SH-SY5Y (cell line): ENCODE results near the gene RPE65.

Source experiments
- GATA2 ChIP-seq: IDR thresholded peaks from 2 replicates; pipeline ENCODE4 v1.6.1; 2011; ENCODE audit warnings: mild to moderate bottlenecking, low read depth, low read length
- GATA3 ChIP-seq: IDR thresholded peaks from 2 replicates; pipeline ENCODE4 v1.6.1; 2011; ENCODE audit warnings: low read depth, mild to moderate bottlenecking, low read length, moderate library complexity

Gene RPE65

DNA sequence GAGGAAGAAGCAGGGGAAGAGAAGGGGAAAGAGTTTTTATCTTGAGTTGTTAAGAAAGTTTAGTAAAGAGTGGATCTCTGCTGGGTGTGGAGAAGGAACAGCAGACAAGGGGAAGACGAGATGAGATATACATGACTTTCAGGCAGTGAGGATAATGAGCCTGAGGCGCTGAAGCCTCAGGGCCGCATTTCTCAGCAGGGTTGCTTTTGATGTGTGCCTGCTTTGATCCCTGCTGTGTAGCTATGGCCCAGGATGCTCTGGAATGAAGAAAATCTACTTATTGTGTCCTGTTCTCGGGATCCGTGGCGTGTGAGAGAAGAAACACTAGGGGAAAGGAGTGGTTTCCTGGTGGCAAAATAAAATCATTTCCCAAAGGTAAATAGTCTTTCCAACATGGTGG, 15.1 kb upstream of the RPE65 start:
- no peak for TF ChIP-seq GATA2
- TF ChIP-seq GATA3: no peak

DNA sequence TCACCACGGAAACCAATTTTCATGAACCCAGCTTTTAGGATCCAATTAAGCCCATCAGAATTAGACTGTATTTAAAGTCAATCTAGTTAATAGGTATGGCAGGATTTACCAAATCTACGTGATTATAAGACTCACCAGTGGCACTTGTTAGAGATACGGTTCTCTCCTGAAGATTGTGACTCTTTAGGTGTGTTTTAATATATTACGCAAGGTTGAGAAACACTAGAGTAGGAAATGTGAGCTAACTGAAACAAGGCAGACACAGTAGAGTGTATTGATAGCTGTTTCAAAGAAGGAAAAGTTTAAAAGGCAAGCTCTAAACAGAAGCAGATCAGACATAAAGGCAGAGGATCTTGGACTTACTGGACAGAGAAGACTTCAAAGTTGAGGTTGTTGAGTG, 11.2 kb upstream of the RPE65 start:
- no peak for TF ChIP-seq GATA2

DNA sequence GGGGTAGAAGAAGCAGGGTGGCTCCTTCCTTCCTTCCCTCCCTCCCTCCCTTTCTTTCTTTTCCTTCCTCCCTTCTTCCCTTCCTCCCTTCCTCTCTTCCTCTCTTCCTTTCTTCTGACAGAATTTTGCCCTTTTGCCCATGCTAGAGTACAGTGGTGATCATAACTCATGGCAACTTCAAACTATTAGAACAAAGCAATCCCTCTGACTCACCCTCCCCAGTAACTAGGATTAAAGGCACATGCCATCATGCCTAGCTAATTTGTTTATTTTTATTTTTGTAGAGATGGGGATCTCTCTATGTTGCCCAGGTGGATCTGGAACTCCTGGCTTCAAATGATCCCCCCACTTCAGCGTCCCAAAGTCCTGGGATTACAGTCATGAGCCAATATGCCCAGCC, 10.0 kb upstream of the RPE65 start:
- no peak for TF ChIP-seq GATA2

DNA sequence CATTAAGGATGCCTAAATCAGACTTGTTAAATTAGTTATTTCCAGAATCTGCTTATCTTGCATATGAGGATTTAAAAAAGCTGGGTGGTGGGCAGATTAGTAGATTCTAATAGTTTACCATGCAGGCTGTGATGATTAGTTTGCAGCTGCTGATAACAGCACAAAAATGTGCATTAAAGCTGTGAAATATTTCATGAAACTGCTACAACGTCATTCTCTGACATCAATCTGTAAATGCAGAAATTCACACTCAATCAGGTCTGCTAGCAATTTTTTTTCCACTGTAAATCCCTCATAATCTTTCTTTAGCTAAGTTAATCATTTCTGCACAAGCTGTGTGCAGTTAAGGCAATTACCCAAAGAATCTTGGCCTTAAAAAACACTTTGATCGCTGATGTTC, 9.3 kb upstream of the RPE65 start:
- TF ChIP-seq GATA2: no peak
- no peak for TF ChIP-seq GATA3

DNA sequence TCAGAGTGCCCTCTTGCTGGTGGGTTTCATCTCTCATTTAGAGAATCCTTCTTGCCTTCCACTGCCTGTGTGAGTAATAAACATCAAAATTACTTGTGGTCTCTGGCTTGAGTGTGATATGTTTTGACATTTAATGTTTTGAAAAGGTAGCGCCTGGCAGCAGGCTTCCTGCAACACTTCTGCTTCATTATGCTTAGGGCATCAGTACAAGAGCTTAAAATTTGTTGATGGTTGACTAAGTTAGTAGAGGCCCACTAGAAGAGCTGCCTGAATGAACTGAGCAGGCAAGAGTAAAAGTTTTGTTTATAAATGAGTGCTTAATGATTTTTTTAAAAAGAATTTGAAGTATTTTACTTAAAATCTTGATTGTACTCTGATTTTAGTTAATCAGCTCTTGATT, 6.4 kb upstream of the RPE65 start:
- no peak for TF ChIP-seq GATA3
- TF ChIP-seq GATA2: no peak

DNA sequence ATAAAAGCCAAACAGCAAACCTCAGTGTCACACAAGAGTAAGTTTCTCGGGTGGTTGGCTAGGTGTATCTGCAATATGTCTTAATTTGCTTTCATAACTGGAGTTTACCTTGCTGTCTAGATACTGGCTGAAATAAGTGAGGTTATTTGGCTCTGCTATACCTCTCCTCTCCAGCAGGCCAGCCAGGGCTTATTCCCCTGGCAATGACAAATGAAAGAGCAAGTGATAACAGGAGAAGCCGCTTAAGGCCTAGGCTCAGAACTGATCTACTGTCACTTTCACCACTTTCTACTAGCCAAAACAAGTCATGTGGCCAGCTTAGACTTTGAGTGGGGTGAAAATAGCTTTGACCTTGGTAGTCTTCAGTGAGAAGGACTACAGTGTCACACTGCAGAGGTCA, 4.8 kb upstream of the RPE65 start:
- TF ChIP-seq GATA2 (no peak), GATA3 (no peak)

DNA sequence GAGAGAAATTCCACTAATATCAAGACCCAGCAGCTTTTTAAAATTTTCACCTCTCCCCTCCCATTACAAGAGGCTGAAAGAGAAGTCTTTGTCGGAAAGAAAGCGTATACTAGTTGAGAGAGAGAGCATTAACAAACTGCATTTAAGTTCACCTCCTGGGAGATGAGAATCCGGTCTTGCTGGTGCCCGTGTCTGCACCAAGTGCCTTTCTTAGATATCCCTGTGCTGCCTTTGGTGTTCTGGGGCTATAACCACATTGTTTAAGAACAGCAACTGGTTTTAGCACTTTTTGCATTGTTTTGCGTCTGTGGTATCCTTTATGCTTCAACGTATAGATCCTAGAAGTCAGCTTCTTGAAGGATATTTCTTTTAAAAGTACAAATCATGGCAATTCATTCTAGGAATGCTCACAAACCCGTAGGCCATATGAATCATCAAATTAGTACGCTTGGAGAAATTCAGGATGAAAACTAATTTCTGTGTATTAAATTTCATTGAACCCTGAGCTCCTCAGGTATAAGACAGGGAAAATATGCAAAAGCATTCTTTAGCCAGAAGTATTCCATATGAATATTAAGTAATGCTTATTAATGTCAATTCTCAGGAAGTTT, 3.4 kb upstream of the RPE65 start:
- no peak for TF ChIP-seq GATA2
- no peak for TF ChIP-seq GATA3

DNA sequence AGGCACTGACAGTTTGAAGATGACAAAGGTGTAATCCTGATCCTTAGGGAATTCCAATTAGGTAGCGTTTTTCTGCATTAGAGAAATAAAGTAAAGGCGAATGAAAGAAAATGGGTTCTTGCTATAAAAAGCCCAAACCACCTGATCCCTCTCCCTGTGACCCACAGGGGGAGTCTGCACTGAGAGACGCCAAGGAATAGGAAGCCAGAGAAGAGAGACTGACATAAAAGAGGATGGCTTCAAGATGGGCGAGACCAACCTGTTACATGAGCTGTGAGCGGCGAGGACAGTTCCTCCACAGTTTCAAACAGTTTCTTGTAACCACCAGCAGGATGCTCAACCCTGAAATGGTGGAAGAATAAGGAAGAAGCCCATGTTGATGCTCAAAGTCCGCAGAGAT, 1.4 kb downstream of the RPE65 start:
- no peak for TF ChIP-seq GATA3
- no peak for TF ChIP-seq GATA2

DNA sequence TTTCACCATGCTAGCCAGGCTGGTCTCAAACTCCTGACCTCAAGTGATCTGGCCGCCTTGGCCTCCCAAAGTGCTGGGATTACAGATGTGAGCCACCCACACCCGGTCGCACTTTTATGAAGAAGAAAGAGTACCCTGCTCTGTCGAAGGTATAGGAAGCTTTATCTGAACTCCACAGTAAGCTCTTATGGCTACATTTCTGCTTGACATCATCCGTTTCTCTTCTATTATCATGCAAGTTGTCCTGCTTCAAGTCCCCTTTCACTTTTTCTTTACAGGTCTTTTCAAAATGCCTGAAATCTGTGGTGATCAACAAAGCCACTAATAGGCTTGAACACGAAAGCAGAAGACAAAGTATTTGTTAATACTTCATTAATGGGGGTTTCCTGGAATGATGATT, 4.0 kb downstream of the RPE65 start:
- TF ChIP-seq GATA2 (no peak), GATA3 (no peak)

DNA sequence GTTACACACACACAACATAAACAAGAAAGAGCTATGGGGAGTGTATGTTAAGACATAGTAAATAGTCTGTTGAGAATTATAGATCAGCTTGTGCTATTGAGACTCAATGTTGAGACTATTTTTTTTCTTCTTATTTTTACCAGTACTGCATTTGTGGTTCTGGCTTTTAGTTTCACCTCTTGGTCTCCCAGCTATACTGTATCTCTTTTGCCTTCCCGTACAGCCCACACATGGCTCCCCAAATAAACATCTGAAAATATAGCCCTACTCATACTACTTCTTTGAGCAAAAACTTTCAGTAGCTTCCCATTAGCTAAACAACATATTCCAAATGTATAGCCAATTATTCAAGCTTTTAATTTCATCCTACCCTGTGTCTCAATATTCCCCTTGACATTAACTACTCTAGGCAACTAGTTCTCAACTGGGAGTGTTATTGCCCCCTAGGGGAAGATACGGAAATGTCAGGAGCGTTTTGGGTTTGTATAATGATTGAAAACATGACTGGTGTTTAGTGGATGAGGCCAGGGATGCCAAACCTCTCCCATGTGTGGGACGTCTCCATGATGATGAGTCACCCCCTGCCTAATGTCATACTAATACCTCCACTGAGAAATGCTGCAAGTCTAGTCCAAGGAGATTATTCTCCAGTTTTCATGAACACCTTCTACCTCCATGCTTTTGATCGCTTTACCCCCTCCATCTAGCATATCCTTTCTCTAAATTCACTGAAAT, 6.8 kb downstream of the RPE65 start:
- TF ChIP-seq GATA3 (no peak), GATA2 (no peak)

DNA sequence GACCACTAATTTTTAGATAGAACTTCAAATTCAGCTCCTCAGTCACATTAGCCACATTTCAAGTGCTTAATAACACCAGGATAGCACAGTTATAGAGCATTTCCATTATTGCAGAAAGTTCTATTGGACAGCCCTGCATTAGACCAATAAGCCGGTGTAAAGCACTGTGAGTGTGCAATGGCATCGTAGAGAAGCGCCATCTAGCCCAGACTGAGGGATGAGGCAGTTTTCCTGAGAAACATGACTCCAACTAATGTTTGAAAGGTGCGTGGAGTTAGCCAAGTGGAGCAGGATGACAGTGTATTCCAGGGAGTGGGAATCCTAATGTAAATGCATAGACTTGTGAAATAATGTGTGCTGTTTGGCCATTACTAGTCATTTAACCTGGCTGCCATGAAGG, 7.7 kb downstream of the RPE65 start:
- TF ChIP-seq GATA3 (no peak), GATA2 (no peak)

DNA sequence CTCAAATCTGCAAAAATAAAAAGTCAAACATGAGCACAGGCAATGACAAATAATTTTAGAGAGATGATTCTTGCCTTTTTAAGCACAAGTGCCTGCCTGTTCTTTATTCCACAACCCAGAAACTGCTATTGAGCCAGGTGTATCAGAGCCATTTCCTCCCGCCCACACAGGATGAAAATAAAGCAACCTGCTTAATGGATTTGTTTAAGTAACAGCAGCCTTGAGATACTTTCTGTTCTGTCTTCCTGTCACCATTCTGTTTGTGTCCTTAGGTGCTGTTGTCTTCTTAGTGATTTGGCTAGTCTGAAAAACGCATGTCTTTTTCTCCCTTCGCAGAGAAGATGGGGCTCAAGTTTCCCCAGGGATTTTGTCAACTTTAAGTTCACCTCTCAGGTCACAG, 11.4 kb downstream of the RPE65 start:
- TF ChIP-seq GATA2 (no peak), GATA3 (no peak)

DNA sequence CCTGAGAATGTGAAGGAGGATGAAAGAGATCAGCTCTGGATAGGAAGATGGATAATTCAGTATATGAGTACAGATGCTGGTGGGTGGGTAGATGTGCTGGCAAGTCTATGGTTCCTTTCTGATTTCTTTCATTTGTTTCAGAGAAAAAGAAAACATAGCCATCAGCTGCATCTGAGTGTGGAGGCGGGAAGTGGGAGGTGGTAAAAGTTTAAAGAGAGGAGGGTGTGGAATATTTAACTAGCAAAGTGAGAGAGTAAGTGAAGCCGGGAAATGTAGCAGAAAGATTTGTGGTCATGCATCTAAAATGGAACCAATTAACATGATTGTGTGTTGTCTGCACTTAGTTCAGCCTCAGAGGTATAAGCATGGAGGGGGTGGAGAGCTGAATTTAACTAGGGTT, 16.4 kb downstream of the RPE65 start:
- no peak for TF ChIP-seq GATA2
- TF ChIP-seq GATA3: no peak

DNA sequence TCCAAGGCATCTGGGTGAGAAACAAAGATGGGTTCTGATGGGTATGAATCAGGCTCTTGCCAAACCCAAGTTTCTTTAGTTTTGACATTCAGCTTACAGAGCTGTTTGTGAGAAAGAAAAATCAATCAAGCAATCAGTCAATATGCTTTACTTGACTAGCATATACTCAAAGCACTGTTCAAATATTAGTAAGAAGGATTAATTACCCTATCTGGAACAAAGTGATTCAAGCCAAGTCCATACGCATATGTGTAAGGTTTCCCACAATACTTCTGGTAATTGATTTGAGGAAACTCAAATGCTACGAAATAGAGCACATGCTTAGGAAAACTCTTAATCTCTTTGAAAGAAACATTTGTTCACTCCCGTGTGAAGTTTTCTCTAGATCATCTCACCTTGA, 18.7 kb downstream of the RPE65 start:
- TF ChIP-seq GATA3 (no peak), GATA2 (no peak)

DNA sequence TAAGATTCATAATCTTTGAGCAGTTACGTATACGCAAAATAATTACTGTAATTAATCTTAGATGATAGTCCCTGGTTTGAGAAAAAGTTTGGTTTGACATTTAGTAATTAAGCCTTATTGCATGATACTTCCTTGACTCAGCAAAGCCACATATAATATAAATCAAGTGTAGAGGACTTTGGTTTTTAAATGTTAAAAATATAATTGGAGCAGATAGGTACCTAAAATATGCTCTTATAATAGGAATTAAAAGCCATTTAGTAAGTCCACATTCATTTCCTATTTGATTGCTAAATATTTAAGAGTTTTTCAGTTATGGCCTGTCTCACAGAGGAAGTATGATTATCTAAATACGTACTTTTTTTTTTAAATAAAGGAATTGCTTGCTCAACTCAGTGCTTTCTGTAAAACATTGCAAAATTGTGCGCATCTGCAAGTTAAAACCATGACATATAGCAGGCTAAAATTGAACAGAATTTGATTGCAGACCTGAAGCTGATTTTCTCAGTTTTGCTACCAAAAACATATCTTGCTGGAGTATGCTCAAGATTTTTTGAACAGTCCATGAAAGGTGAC, 20.4 kb downstream of the RPE65 start:
- no peak for TF ChIP-seq GATA2
- no peak for TF ChIP-seq GATA3

DNA sequence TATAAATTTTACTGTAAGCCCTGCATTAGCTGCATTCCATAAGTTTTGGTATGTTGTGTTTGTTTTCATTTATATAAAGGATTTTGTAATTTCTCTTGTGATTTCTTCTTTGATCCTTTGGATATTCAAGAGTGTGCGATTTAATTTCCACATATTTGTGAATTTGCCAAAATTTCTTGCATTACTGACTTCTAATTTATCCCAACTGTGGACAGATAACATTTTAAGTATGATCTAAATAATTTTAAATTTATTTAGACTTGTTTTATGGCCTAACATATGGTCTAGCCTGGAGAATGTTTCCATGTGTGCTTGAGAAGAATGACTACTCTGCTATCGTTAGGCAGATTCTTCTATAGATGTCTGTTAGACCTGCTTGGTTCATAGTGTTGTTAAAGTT, 23.2 kb downstream of the RPE65 start:
- TF ChIP-seq GATA2: no peak
- TF ChIP-seq GATA3: no peak

DNA sequence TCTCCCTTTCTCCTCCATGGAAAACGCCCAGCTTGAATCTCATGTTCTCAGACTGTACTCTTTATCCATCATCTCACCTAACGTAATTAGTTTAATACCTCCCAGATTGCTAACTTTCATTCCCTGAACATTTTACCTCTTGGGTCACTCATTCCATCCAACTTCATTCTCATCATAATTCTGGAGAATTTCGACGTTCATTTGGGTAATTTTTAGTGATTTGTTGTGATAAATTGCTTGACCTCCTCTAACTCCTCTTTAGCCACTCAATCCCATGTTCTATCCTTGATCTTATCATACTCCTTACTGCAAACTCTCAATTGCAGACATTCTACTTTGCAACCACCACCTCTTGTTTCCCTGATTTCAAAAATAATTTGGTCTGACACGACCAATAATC, 28.4 kb downstream of the RPE65 start:
- TF ChIP-seq GATA2 (no peak), GATA3 (no peak)
